ENCODE data around the gene PRDM15.

Gene PRDM15

GRCh38 chr21:41885341-41886024 is 6.3 kb upstream of the PRDM15 start:
- no peak for DNase-seq (ENCODE audit: low spot score)

- no peak for DNase-seq (ENCODE audit: low spot score)
Measured at GRCh38 chr21:41884501-41885030, 5.4 kb upstream of the PRDM15 start.

- DNase-seq (ENCODE audit: low spot score) = no peak
Measured at GRCh38 chr21:41883582-41883981, 4.4 kb upstream of the PRDM15 start.

DNA sequence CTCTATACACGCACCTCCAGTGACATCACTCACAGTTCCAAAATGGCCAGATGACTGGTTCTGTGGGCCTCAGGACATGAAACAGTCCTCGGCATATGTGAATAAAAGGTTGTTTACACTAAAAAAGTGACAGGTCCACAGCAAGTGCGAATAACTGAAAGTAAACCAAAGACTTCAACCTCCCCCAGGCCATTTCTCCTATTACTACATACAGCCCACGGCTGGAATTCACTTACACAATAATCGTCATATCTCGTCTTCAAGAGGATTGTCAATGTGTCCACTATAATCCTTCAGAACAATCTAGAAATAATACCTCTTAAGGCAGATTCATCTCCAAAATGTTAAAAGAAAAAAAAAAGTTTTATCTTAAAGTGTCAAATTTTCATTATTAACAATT is 1.9 kb upstream of the PRDM15 start:
- no peak for DNase-seq (ENCODE audit: low spot score)

- DNase-seq (ENCODE audit: low spot score) = no peak
Measured at GRCh38 chr21:41880153-41880552, 1.0 kb upstream of the PRDM15 start.

DNA sequence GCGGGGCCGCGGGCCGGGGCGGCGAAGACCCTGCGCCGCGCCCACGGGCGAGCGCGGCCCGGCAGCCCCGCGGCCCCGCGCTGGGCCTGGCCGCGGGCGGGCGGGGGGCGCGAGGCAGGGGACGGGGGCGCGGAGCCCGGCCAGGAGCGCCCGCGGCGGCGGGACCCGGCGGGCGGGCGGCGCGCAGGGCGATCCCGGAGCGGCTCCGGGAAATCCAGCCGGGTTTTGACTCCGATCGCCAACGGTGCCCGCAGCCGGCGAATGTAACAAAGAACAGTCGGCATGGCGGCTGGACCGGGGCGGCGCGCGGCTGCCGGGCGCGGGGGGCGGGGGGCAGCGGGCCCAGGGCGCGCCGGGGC is 334 bp downstream of the PRDM15 start:
- DNase-seq (ENCODE audit: low spot score) = no peak

- DNase-seq (ENCODE audit: low spot score) = peak; percentile 29
Measured at GRCh38 chr21:41877901-41878830, 978 bp downstream of the PRDM15 start.

- DNase-seq (ENCODE audit: low spot score) = no peak
Measured at GRCh38 chr21:41876928-41877652, 2.1 kb downstream of the PRDM15 start.

DNA sequence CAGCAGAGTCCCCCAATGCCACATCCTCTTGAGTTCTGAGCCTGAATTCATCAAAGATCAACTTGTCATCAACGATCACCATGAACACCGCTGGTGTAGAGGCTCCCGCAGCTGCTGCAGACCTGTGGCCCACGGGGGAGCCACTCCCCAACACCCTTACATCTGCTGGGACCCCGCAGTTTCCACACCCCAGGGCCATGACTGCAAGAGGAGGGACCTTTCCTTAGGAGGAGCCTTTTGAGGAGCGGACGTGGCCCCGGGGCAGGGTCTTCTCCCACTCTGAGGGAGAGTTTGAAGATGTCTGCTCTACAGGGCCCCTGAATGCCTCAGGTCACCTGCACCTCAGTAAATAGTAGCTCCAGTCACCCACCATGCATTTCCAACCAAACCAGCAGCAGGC is 2.7 kb downstream of the PRDM15 start:
- DNase-seq (ENCODE audit: low spot score) = no peak

DNA sequence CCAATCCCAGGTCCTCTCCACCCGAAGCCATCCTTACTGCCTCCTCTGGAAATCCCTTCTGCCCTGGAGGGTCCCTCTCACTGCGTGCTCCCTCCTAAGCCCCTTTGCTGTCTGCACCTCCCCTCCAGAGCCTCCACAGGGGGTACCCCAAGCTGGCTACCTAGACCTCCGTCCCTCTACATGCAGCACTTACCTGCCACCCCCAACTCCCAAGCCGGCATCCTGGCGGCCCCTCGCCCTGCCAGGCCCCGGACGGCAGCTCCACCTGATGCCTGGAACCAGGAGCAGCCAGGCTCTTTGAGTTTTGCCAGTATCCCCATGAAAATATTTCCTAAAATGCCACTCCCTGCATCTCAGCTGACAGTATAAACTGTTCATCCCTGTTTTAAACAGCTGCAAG is 4.1 kb downstream of the PRDM15 start:
- DNase-seq (ENCODE audit: low spot score) = no peak

GRCh38 chr21:41874611-41875010 is 4.5 kb downstream of the PRDM15 start:
- no peak for DNase-seq (ENCODE audit: low spot score)

DNA sequence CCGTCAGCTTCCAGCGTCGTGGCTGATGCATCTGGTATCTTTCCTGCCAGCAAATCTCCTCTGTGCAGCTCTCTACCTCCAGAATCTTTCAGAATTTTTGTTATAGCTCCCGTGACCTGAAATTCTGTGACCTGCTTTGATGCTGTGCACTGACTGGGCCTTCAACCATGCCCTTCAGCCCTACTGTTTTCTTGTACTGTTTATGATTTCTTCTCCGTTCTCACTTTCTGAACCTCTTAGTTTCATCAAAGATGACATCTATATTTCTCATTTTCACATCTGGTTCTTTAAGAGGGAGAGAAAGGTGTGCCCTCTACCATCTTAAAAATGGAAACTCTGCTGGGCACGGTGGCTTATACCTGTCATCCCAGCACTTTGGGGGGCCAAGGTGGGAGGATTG is 5.7 kb downstream of the PRDM15 start:
- DNase-seq (ENCODE audit: low spot score) = no peak

DNA sequence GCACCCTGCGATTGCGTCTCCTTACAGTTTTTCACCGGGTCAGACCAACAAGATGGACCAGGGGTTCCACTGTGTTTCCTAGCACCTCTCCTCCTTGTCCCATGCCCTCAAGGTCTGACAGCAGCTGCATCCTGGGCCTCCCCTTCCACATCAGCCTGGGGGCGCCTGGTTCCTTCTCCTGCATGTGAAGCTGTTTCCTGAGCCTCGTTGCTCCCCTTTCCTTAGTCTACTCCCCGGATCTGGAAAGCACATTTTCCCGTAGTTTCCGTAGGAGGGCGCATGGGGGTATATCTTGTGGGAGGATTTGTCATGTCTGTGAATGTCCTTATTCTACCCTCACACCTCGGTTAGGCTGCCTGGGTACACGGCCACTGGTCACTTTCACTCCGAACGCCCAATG is 6.1 kb downstream of the PRDM15 start:
- DNase-seq (ENCODE audit: low spot score) = no peak

DNA sequence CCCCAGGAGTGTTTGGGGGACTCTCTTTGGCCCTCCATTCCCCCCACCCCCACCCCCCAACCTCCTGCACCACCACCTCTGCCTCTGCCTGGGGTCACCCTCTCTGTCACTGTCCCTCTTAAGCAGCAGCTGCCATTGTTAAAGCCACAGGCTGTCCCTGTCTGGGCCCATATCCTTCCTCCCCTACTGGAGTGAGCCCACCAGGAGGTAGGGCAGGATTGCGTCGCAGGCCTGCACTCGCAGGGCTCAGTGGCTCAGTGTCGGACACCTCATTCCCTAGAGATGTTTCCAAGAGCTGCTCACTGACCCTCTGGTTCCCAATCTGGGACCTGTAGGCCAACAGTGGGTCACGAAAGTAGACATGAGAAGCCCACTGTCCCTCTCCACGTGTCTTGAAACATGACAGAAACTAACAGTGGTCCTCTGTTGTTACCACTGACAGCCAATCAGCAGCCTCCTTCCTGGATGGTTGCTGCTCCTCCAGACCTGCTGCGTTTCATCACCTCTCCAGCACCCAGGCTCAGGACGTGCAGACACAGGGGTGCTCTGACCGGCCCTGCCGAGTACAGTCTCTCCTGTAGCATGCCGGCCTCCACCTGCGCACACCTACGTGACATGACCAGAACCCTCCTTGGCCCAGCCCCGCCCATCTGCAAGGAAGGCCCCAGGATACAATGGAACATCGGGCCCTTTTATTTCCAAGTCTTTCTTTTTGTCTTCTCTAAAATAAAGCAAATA is 7.7 kb downstream of the PRDM15 start:
- DNase-seq (ENCODE audit: low spot score) = no peak

GRCh38 chr21:41869771-41870170 is 9.4 kb downstream of the PRDM15 start:
- DNase-seq (ENCODE audit: low spot score) = no peak

DNA sequence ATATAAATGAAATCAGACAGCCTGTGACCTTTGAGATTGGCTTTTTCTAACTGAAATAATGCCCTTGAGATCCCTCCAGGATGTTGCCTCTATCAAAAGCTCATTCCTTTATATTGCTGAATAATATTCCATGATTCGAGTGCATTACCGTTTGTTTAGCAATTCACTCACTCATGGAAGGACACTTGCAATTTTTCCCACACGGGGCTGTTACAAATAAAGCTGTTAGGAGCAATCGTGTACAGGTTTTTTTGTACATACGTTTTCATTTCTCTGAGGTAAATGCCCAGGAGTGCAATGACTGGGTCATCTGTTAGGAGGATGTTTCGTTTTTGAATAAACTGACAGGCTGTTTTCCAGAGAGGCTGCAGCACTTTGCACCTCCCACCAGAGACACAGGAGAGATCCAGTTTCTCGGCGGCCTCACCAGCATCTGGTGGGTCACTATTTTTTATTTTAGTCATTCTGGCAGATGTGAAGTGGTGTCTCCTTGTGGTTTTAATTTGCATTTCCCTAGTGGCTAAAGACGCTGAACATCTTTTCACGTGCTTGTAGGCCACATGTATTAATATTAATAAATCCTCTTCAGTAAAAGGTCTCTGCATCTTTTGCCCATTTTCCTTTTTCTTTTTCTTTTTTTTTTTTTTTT is 11.0 kb downstream of the PRDM15 start:
- DNase-seq (ENCODE audit: low spot score) = no peak

DNA sequence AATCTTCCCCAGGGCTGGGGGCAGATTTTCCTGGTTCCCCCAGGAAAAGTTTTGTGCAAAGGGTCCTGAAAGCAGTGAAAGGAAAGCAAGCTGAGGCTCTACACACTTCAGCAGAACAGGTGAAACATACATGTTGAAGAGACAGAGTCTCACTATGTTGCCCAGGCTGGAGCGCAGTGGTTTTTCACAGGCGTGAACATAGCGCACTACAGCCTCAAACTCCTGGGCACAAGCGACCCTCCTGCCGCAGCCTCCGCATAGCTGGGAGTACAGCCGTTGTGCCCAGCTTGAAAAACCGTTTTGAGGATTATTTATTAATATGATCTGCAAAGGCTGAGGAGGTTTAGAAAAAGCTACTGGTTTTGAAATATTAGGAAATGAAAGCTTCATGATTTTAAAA is 11.8 kb downstream of the PRDM15 start:
- DNase-seq (ENCODE audit: low spot score) = no peak

GRCh38 chr21:41866274-41866809 is 12.8 kb downstream of the PRDM15 start:
- no peak for DNase-seq (ENCODE audit: low spot score)

- DNase-seq (ENCODE audit: low spot score) = no peak
Measured at GRCh38 chr21:41865002-41865777, 14.0 kb downstream of the PRDM15 start.

GRCh38 chr21:41864311-41865001 is 14.7 kb downstream of the PRDM15 start:
- DNase-seq (ENCODE audit: low spot score) = no peak
